Spinal cord (tissue), 10 donors: Measurements from ENCODE around the gene B9D1. TPM values are rescaled to one million over a fixed set of nuclear protein-coding genes. Genes with fewer than 3 reads are reported as not detected.
A peak's percentile ranks its signal among the peaks of the same experiment; 100 is the strongest.

Source experiments
- DNase-seq, 6 donors: peaks; one replicate each; pipeline versions ENCODE4 v3.0.0 to v3.0.0-alpha.2; 2013 to 2015; ENCODE audit warnings: low spot score in 6 of 6, low read depth in 4 of 6
- H3K27ac ChIP-seq: one replicate; pipeline ENCODE4 v1.5.1; 2013; ENCODE audit warnings: low read depth, low read length, control low read depth
- H3K27me3 ChIP-seq: one replicate; pipeline ENCODE4 v1.6.1; 2013; ENCODE audit warnings: low read length; ENCODE audit not compliant: control insufficient read depth, insufficient read depth
- H3K36me3 ChIP-seq: one replicate; pipeline ENCODE4 v1.6.1; 2013; ENCODE audit warnings: low read length; ENCODE audit not compliant: control insufficient read depth, insufficient read depth
- H3K4me1 ChIP-seq: one replicate; pipeline ENCODE4 v1.6.1; 2013; ENCODE audit warnings: low read length; ENCODE audit not compliant: control insufficient read depth, insufficient read depth
- H3K4me3 ChIP-seq: one replicate; pipeline ENCODE4 v1.5.1; 2013; ENCODE audit warnings: low read depth, low read length, control low read depth
- H3K9me3 ChIP-seq: one replicate; pipeline ENCODE4 v1.6.1; 2013; ENCODE audit warnings: low read length; ENCODE audit not compliant: control insufficient read depth, insufficient read depth
- WGBS: methylation state at CpG from one replicate; pipeline ENCODE4 v1.1.5; 2013; ENCODE audit warnings: missing lambda C conversion rate; ENCODE audit not compliant: insufficient coverage; 5-methylcytosine and 5-hydroxymethylcytosine counted together
- polyA plus RNA-seq, 2 donors: library from polyadenylated mRNA; unstranded; fragments of 120-200 nt; gene quantifications; one replicate each; pipeline ENCODE4 v1.2.1, GENCODE V29; 2013; ENCODE audit not compliant: insufficient read length in 2 of 2
- total RNA-seq, 2 donors: library from RNA; depleted of rRNA in 1 of 2; stranded (reverse); fragments of 120-200 nt in 1 of 2; fragments of >200 nt in 1 of 2; gene quantifications; one replicate each; pipeline versions ENCODE4 v1.2.3 to v1.2.4, GENCODE V29; 2013 to 2014
- donor health status: healthy.

Gene B9D1
- total and polyA plus RNA-seq, 4 donors, result 16.8 to 37.9 (median 31.7) TPM

- no peak overlapping the region for H3K4me3 ChIP-seq
- peaks cover 66% of the 10 kb centered on the region for H3K36me3 ChIP-seq
- 93% methylated on average over 6 of the region's 6 CpGs for WGBS
- H3K4me1 ChIP-seq, result peaks cover 65% of the 10 kb centered on the region
- no peak for DNase-seq
- H3K9me3 ChIP-seq, result no peaks in the 10 kb centered on the region
- peak overlapping the region; percentile 4 for H3K27ac ChIP-seq
- H3K27me3 ChIP-seq, result no peaks in the 10 kb centered on the region
Measured at GRCh38 chr17:19383681-19384470, 21.4 kb upstream of the B9D1 start.

DNA sequence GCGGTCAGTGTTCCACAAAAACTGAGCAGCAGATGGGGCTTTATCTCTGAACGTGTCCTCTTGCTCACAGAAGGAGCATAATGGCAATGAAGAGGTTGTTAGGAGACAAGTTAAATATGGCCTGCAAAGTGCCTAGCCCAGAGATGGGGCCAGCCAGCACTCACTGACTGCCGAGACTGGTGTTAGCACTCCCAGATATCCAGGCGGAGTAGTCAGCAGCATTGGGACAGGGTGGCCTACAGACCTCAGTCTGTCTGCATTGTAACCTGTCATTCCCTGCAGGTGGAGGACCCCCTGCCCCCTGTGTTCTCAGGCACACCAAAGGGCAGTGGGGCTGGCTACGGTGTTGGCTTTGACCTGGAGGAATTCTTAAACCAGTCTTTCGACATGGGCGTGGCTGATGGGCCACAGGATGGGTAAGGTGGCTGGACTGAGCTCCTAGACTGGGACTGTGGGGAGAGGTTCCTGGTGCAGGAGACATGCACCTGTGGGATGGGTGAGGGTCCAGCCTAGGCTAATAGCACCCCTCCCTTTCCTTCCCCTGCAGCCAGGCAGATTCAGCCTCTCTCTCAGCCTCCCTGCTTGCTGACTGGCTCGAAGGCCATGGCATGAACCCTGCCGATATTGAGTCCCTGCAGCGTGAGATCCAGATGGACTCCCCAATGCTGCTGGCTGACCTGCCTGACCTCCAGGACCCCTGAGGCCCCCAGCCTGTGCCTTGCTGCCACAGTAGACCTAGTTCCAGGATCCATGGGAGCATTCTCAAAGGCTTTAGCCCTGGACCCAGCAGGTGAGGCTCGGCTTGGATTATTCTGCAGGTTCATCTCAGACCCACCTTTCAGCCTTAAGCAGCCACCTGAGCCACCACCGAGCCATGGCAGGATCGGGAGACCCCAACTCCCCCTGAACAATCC is 20.3 kb upstream of the B9D1 start:
- no peak for DNase-seq
- no peak overlapping the region for H3K27ac ChIP-seq
- H3K27me3 ChIP-seq, result no peaks in the 10 kb centered on the region
- peaks cover 67% of the 10 kb centered on the region for H3K36me3 ChIP-seq
- 88% methylated on average over 11 of the region's 13 CpGs for WGBS
- H3K4me3 ChIP-seq, result no peak overlapping the region
- no peaks in the 10 kb centered on the region for H3K9me3 ChIP-seq
- H3K4me1 ChIP-seq, result peaks cover 60% of the 10 kb centered on the region

DNA sequence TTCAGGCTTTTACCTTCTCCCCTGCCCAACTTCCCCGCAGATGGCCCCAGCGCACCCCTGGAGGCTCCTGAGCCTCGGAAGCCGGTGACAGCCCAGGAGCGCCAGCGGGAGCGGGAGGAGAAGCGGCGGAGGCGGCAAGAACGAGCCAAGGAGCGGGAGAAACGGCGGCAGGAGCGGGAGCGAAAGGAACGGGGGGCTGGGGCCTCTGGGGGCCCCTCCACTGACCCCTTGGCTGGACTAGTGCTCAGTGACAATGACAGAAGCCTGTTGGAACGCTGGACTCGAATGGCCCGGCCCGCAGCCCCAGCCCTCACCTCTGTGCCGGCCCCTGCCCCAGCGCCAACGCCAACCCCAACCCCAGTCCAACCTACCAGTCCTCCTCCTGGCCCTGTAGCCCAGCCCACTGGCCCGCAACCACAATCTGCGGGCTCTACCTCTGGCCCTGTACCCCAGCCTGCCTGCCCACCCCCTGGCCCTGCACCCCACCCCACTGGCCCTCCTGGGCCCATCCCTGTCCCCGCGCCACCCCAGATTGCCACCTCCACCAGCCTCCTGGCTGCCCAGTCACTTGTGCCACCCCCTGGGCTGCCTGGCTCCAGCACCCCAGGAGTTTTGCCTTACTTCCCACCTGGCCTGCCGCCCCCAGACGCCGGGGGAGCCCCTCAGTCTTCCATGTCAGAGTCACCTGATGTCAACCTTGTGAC is 19.4 kb upstream of the B9D1 start:
- WGBS, result 91% methylated on average over 29 of the region's 31 CpGs
- no peak overlapping the region for H3K4me3 ChIP-seq
- H3K36me3 ChIP-seq, result peaks cover 67% of the 10 kb centered on the region

DNA sequence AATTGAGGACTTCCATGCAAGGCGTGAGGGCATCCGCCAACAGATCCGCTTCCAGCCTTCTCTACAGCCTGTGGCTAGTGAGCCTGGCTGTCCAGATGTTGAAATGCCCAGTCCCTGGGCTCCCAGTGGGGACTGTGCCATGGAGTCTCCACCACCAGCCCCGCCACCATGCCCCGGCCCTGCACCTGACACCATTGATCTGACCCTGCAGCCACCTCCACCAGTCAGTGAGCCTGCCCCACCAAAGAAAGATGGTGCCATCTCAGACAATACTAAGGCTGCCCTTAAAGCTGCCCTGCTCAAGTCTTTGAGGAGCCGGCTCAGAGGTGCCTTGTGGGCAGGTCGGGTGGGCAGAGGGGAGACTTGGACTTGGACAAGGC is 18.8 kb upstream of the B9D1 start:
- Histone ChIP-seq H3K27ac (no peak overlapping the region), H3K27me3 (no peaks in the 10 kb centered on the region), H3K9me3 (no peaks in the 10 kb centered on the region), H3K4me1 (peaks cover 52% of the 10 kb centered on the region), H3K36me3 (peaks cover 67% of the 10 kb centered on the region), H3K4me3 (no peak overlapping the region)
- 95% methylated on average over 7 of the region's 7 CpGs for WGBS
- DNase-seq, result no peak

More for the DNA sequence above, 19.4 kb upstream of the B9D1 start:
- DNase-seq, result no peak
- Histone ChIP-seq H3K4me1 (peaks cover 52% of the 10 kb centered on the region), H3K9me3 (no peaks in the 10 kb centered on the region), H3K27me3 (no peaks in the 10 kb centered on the region), H3K27ac (no peak overlapping the region)

DNA sequence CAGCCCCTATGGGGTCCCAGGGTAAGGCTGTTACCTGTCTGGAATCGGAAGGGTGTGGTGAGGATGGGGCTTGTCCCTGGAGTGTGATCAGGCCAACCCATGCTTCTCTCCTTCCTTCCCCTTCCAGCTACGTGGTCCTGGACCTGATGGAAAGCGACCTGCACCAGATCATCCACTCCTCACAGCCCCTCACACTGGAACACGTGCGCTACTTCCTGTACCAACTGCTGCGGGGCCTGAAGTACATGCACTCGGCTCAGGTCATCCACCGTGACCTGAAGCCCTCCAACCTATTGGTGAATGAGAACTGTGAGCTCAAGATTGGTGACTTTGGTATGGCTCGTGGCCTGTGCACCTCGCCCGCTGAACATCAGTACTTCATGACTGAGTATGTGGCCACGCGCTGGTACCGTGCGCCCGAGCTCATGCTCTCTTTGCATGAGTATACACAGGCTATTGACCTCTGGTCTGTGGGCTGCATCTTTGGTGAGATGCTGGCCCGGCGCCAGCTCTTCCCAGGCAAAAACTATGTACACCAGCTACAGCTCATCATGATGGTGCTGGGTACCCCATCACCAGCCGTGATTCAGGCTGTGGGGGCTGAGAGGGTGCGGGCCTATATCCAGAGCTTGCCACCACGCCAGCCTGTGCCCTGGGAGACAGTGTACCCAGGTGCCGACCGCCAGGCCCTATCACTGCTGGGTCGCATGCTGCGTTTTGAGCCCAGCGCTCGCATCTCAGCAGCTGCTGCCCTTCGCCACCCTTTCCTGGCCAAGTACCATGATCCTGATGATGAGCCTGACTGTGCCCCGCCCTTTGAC is 18.2 kb upstream of the B9D1 start:
- no peak overlapping the region for H3K4me3 ChIP-seq
- H3K27me3 ChIP-seq, result no peaks in the 10 kb centered on the region
- H3K9me3 ChIP-seq, result no peaks in the 10 kb centered on the region
- H3K4me1 ChIP-seq, result peaks cover 50% of the 10 kb centered on the region
- H3K36me3 ChIP-seq, result peaks cover 66% of the 10 kb centered on the region
- WGBS, result 96% methylated on average over 26 of the region's 29 CpGs
- no peak for DNase-seq
- no peak overlapping the region for H3K27ac ChIP-seq

- peaks cover 55% of the 10 kb centered on the region for H3K36me3 ChIP-seq
- H3K27ac ChIP-seq, result no peak overlapping the region
- 94% methylated on average over 10 of the region's 13 CpGs for WGBS
- H3K4me1 ChIP-seq, result peaks cover 39% of the 10 kb centered on the region
- no peak for DNase-seq
- H3K27me3 ChIP-seq, result no peaks in the 10 kb centered on the region
- no peaks in the 10 kb centered on the region for H3K9me3 ChIP-seq
- H3K4me3 ChIP-seq, result peak overlapping the region; percentile 99
Measured at GRCh38 chr17:19379361-19380065, 17.0 kb upstream of the B9D1 start.

- H3K27me3 ChIP-seq, result no peaks in the 10 kb centered on the region
- peaks cover 31% of the 10 kb centered on the region for H3K4me1 ChIP-seq
- peaks cover 46% of the 10 kb centered on the region for H3K36me3 ChIP-seq
- peak within 1 kb of the TSS; percentile 99 for H3K4me3 ChIP-seq
- H3K9me3 ChIP-seq, result no peaks in the 10 kb centered on the region
- 1% methylated on average over 62 of the region's 69 CpGs for WGBS
- peak within 1 kb of the TSS; percentile 100 for H3K27ac ChIP-seq
- DNase-seq, result no peak
Measured at GRCh38 chr17:19378416-19379360, 16.2 kb upstream of the B9D1 start, which contains the start of gene MAPK7. Gene MAPK7 (plus strand): TSS chr17:19378498. CDS start chr17:19378901, 403 bp downstream.
